ENCODE data around the gene WDR12. TPM values are rescaled to one million over a fixed set of nuclear protein-coding genes. Genes with fewer than 3 reads are reported as not detected.
"Not testable (repeated sequence)": the region's sequence is repeated elsewhere in the genome, so short reads cannot be mapped to it uniquely, and the experiment has no call there.

The WDR12 gene
- total RNA-seq, 1 donor from 2014 or later: 24.8 TPM

DNA sequence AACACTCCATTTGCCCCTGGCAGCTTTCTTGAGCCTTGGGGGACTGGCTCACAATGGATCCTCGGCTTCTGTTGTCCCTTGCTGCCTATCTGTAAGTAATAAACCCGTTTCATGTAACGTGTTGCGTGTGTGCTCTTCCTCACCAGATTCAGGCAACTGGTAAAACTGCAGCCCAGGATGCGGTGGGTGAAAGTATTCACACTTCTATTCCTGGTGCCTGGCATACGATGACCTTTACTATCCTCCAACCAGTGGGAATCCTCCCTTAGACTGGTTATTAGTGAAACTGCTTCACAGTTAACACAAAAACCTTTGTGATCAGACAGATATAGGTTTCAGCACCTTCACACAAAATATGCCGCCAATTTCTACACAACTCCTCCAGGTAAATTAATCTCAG, 26.3 kb downstream of the WDR12 start:
- DNase-seq (ENCODE audit: low read depth): no peak

- DNase-seq (ENCODE audit: low read depth): no peak
These were observed 27.3 kb downstream of the WDR12 start for GRCh38 chr2:202883987-202884675.

GRCh38 chr2:202881570-202881969, 29.9 kb downstream of the WDR12 start:
- no peak for DNase-seq (ENCODE audit: low read depth)

- no peak for DNase-seq (ENCODE audit: low read depth)
These were observed 33.8 kb downstream of the WDR12 start for GRCh38 chr2:202877699-202878098.

GRCh38 chr2:202871300-202872141, 40.0 kb downstream of the WDR12 start, which contains the start of gene ICA1L:
TSS of gene ICA1L (minus strand) at chr2:202871766. CDS start at chr2:202829009, 42,757 bp downstream.
- peak; percentile 73 for DNase-seq (ENCODE audit: low read depth)

DNA sequence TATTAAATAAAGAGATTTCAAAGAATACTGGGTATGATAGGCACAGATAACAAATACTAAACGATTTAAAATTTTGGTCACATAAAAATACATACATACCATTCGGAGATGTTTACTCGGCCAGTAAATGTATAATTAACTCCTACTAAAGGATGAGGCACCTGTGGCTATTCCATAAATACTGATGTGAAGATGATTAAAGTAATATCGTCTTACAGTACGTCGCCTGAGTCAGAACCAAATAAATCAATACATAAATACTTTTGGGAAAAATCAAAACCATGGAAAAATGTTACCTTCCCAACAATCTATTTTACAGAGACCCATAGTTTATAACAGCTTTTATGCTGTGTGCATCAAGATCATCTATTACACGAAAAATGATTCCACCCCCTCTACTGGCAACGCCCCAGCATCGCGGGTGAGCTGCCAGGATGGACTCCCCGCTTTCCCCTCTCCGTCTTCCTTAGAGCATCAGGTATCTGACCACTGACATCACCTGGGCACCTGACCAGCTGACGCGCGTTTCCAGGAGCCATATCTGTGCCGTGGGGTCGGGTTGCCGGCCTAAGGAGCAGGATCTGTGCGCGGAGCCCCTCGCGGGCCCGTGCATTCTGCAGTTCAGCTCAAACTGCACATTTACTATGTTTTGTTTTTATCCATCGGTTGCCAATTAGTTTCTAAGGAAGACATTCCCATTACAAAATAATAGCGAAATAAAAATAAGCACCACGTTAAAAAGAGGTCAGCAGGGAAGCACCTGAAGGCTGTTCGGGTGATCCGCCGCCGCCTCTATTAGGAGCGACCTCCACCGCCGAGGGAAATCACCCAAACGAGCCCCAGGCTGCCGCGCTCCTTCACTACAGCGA, 40.8 kb downstream of the WDR12 start:
- DNase-seq (ENCODE audit: low read depth): peak; percentile 70

- no peak for DNase-seq (ENCODE audit: low read depth)
These were observed 49.5 kb downstream of the WDR12 start for GRCh38 chr2:202861987-202862386.

GRCh38 chr2:202858601-202859000, 52.9 kb downstream of the WDR12 start:
- DNase-seq (ENCODE audit: low read depth): no peak

DNA sequence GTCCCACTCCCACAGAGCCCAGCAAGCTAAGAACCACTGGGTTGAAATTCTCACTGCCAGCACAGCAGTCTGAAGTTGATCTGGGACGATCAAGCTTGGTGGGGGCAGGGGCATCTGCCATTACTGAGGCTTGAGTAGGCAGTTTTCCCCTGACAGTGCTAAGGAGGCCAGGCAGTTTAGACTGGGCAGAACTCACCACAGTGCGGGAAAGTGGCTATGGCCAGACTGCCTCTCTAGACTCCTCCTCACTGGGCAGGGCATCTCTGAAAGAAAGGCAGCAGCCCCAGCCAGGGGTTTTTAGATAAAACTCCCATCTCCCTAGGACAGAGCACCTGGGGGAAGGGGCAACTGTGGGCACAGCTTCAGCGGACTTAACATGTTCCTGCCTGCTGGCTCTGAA, 62.1 kb downstream of the WDR12 start:
- DNase-seq (ENCODE audit: low read depth): not testable (repeated sequence)

DNA sequence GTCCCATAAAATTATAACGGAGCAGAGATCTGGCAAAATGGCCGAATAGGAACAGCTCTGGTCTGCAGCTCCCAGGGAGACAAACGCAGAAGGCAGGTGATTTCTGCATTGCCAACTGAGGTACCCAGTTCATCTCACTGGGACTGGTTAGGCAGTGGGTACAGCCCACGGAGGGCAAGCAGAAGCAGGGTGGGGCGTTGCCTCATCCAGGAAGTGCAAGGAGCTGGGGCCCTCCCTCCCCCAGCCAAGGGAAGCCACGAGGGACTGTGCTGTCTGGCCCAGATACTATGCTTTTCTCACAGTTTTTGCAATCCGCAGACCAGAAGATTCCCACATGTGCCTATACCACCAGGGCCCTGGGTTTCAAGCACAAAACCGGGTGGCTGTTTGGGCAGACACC, 62.7 kb downstream of the WDR12 start:
- no peak for DNase-seq (ENCODE audit: low read depth)

DNA sequence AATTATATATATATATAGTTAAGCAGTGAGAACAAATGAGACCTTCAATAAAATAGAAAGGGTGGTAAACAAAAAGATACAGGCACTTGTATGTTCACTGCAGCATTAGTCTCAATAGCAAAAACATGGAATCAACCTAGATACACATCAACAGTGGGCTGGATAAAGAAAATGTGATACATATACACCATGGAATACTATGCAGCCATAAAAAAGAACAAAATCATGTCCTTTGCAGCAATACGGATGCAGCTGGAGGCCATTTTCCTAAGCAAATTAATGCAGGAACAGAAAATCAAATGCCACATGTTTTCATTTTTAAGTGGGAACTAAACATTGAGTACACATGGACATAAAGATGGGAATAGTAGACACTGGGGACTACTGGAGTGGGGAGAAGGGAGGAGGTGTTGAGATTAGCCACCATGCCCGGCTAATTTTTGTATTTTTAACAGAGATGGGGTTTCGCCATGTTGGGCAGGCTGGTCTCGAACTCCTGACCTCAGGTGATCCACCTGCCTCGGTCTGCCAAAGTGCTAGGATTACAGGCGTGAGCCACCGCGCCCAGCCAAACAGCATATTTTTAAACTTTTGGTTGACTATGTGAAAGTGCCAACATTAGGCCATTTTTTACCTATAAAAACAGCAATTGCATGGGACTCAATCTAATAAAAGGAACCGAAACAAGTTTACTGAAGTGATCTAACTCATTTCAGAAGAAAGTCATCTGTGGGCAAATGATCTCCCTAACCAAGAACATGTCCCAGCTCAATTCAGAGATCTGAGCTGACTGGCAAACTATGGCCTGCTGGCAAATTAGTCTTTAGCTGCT, 63.6 kb downstream of the WDR12 start:
- no peak for DNase-seq (ENCODE audit: low read depth)

- DNase-seq (ENCODE audit: low read depth): no peak
These were observed 66.8 kb downstream of the WDR12 start for GRCh38 chr2:202844656-202845055.

DNA sequence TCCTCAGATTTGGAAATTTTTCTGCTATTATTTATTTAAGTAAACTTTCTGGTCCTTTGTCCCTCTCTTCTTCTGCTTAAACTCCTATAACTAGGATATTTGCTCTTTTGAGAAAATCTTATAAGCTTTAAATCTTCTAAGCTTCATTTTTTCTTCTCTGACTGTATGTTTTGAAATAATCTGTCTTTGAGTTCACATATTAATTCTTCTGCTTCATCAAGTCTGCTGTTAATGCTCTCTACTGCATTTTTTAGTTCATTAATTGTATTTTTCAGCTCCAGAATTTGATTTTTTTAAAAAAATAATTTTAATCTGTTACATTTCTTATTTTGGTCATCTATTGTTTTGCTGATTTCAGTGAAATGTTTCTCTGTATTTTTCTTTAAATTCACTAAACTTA, 68.8 kb downstream of the WDR12 start:
- no peak for DNase-seq (ENCODE audit: low read depth)

GRCh38 chr2:202841090-202841867, 70.2 kb downstream of the WDR12 start:
- no peak for DNase-seq (ENCODE audit: low read depth)

DNA sequence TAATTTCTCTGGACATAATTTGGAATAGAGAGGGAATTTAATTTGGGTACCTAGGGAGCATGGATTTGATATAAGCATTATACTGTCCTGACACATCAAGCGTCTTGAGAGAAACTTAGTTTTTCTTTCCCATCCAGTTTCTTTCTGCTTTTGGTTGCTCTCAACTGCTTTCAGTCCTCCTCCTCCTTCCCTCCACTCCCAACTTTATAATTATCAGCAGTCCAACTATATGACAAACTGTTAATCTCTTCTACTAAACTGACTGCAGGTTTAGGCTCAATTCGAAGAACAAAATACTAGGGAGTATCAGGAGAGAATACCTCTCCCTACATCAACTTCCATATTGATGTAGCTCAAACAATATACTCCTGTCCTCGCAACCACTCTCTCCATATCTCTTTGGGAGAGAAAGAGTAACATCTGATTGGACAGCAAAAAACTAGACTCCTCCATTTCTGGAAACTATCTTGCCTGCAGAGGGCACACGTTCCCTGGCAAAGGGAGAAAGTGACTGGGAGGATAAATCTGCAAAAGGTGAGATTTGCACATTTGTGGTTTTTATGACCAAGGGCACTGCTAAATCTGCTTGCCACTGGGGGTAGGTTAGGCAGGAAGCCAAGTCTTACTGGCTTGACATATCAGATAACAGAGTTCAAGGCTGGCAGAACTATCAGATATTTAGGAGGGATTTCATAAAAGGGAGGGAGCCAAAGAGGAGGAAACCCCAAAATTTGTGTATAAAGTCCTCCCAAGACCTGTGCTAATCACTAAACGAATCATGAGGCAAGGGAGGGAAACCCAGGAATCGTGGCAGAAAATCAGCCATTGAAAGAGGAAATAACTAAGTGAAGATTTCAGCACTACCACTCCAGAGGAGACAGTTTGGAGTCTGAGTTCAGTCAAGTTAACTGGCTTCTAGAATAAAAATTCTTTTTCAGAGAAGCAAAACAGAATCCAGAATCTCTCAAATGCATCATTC, 79.9 kb downstream of the WDR12 start:
- DNase-seq (ENCODE audit: low read depth): peak; percentile 70

DNA sequence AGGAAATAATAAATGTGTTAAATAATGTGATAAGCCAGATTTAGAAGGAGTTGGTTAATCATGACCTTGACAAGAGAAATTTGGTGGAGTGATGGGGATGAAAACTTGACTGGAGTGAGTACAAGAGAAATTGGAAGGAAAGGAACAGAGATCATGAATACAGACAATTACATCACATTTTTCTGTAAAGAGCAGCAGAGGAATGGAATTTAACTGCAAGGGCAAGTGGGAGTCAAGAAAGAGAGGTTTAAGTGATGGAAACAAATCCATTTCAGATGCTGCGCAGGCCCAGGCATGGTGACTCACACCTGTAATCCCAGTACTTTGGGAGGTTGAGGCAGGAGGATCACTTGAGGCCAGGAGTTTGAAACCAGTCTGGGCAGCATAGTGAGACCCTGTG, 86.6 kb downstream of the WDR12 start:
- no peak for DNase-seq (ENCODE audit: low read depth)
